K562 (cell line): ENCODE results near the gene LBR. TPM values are rescaled to one million over a fixed set of nuclear protein-coding genes. Genes with fewer than 3 reads are reported as not detected.

Source experiments
- FOXA3 ChIP-seq, 2 experiments: fragments of 450-650 bp in 1 of 2; sonication (generic) in 1 of 2; formaldehyde crosslinking; IDR thresholded peaks in 1 of 2; conservative IDR thresholded peaks in 1 of 2; 2 replicates each; pipeline versions ENCODE4 v1.4.0 to v1.8.0; 2020 to 2022; ENCODE audit warnings: mild to moderate bottlenecking in 2 of 2, missing genetic modification reagents in 1 of 2
- HMGN3 ChIP-seq: IDR thresholded peaks from 2 replicates; pipeline ENCODE4 v1.6.1; 2011; ENCODE audit warnings: borderline replicate concordance, low read depth, mild to moderate bottlenecking, mixed read lengths, low read length; ENCODE audit not compliant: insufficient read length; ENCODE audit errors: extremely low read depth
- HNRNPL ChIP-seq: fragments of 200-400 bp; formaldehyde crosslinking; IDR thresholded peaks from 2 replicates; pipeline ENCODE4 v1.6.1; 2017; ENCODE audit warnings: low read depth, mild to moderate bottlenecking, low read length
- ILF3 ChIP-seq: fragments of 450-650 bp; IDR thresholded peaks from 2 replicates; pipeline ENCODE4 v1.6.1; 2018; ENCODE audit warnings: antibody characterized with exemption, mild to moderate bottlenecking, moderate library complexity, borderline replicate concordance
- KDM2B ChIP-seq: fragments of 250-450 bp; sonication (Bioruptor Pico); IDR thresholded peaks from 2 replicates; pipeline ENCODE4 v1.8.0; 2021; ENCODE audit warnings: mild to moderate bottlenecking, moderate library complexity
- MAX ChIP-seq: sonication (generic); formaldehyde crosslinking; IDR thresholded peaks from 2 replicates; pipeline ENCODE4 v1.9.0; 2022; ENCODE audit warnings: mild to moderate bottlenecking, missing genetic modification reagents
- MAZ ChIP-seq, 2 experiments: fragments of 450-650 bp in 1 of 2; sonication (generic) in 1 of 2; formaldehyde crosslinking; IDR thresholded peaks in 1 of 2; conservative IDR thresholded peaks in 1 of 2; 2 replicates each; pipeline versions ENCODE4 v1.4.0 to v1.5.0; 2020; ENCODE audit warnings: mild to moderate bottlenecking in 1 of 2, missing genetic modification reagents in 1 of 2
- SIN3B ChIP-seq: fragments of 450-650 bp; IDR thresholded peaks from 2 replicates; pipeline ENCODE4 v1.6.1; 2017; ENCODE audit warnings: low read depth, mild to moderate bottlenecking, moderate library complexity
- TAF7 ChIP-seq: fragments of 450-650 bp; IDR thresholded peaks from 2 replicates; pipeline ENCODE4 v1.6.1; 2016; ENCODE audit warnings: missing genetic modification characterization, missing compliant biosample characterization
- TRIM28 ChIP-seq: fragments of 450-650 bp; IDR thresholded peaks from 2 replicates; pipeline ENCODE4 v1.6.1; 2017
- TSHZ1 ChIP-seq: fragments of 250-450 bp; sonication (Bioruptor Pico); IDR thresholded peaks from 2 replicates; pipeline ENCODE4 v1.4.0; 2020; ENCODE audit warnings: mild to moderate bottlenecking, moderate library complexity
- ZNF830 ChIP-seq: fragments of 250-450 bp; sonication (Bioruptor Pico); IDR thresholded peaks from 2 replicates; pipeline ENCODE4 v1.5.0; 2021; ENCODE audit warnings: mild to moderate bottlenecking
- polyA plus RNA-seq, 8 experiments: library from polyadenylated mRNA; depleted of rRNA in 4 of 8; stranded (reverse) in 5 of 8; unstranded in 3 of 8; fragments of >200 nt; fragmentation: Nextera tagmentation in 2 of 8; fragmentation: Illumina TruSeq in 1 of 8; extraction: Ambion mirVana in 2 of 8; extraction: Trizol in 1 of 8; gene quantifications; 2 replicates each; pipeline versions ENCODE4 v1.2.1 to v1.2.3, GENCODE V29; 2011 to 2014; ENCODE audit warnings: inconsistent platforms in 1 of 8, missing spikeins in 1 of 8
- total RNA-seq, 7 experiments: library from RNA; depleted of rRNA in 6 of 7; stranded (reverse); fragments of >200 nt in 6 of 7; fragmentation: Illumina TruSeq in 2 of 7; extraction: Trizol in 2 of 7; gene quantifications; 2 replicates each; pipeline versions ENCODE4 v1.2.1 to v1.2.3, GENCODE V29; 2011 to 2021; ENCODE audit warnings: low replicate concordance in 1 of 7
- TF ChIP-seq, protein P1 (sequence below), 2 experiments: IDR thresholded peaks in 1 of 2; conservative IDR thresholded peaks in 1 of 2; 2 replicates each; pipeline ENCODE4 v1.6.1; 2016; ENCODE audit warnings: low read depth in 2 of 2, mild to moderate bottlenecking in 1 of 2, missing compliant biosample characterization in 1 of 2, missing genetic modification characterization in 1 of 2, moderate library complexity in 1 of 2
- TF ChIP-seq, protein P2 (sequence below): sonication (generic); formaldehyde crosslinking; IDR thresholded peaks from 2 replicates; pipeline ENCODE4 v1.8.0; 2022; ENCODE audit warnings: mild to moderate bottlenecking, missing genetic modification reagents

LBR gene
- total and polyA plus RNA-seq, 9 of the 15 experiments (the other 6 are each of a cell fraction or from before 2014, with no cell fraction given) = 102 to 229 (median 197) TPM

- TF ChIP-seq HNRNPL (no peak; the same call in 1 of the 2 replicates), ZNF830 (0 out of 2 replicates have a peak, but pooled peaks have one; percentile 53), KDM2B (CRISPR knock-in tag) (no peak; the same call in 1 of the 2 replicates), TSHZ1 (CRISPR knock-in tag) (no peak), SIN3B (peak; percentile 56; the same call in 1 of the 2 replicates), TRIM28 (no peak), ILF3 (peak; percentile 77; the same call in 1 of the 2 replicates), FOXA3 (CRISPR knock-in tag; conservative IDR thresholded peaks at IDR 0.05 in 1 of 2, IDR thresholded peaks at IDR 0.05 in 1 of 2) (peak; percentile 25 to 27; a peak in 2 of 4 replicates), TAF7 (tag) (no peak), HMGN3 (no peak), MAZ (CRISPR knock-in tag; conservative IDR thresholded peaks at IDR 0.05 in 1 of 2, IDR thresholded peaks at IDR 0.05 in 1 of 2) (peak in 1 of 2 experiments; percentile 42; a peak in 1 of 4 replicates), MAX (CRISPR knock-in tag) (peak; percentile 3)
- TF ChIP-seq, protein P1, sequence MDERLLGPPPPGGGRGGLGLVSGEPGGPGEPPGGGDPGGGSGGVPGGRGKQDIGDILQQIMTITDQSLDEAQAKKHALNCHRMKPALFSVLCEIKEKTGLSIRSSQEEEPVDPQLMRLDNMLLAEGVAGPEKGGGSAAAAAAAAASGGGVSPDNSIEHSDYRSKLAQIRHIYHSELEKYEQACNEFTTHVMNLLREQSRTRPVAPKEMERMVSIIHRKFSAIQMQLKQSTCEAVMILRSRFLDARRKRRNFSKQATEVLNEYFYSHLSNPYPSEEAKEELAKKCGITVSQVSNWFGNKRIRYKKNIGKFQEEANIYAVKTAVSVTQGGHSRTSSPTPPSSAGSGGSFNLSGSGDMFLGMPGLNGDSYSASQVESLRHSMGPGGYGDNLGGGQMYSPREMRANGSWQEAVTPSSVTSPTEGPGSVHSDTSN (CRISPR knock-in tag; IDR thresholded peaks at IDR 0.05; ENCODE audit: low read depth) = no peak
- TF ChIP-seq, protein P1 (tag; conservative IDR thresholded peaks at IDR 0.05; ENCODE audit: low read depth) = no peak
- TF ChIP-seq, protein P2, sequence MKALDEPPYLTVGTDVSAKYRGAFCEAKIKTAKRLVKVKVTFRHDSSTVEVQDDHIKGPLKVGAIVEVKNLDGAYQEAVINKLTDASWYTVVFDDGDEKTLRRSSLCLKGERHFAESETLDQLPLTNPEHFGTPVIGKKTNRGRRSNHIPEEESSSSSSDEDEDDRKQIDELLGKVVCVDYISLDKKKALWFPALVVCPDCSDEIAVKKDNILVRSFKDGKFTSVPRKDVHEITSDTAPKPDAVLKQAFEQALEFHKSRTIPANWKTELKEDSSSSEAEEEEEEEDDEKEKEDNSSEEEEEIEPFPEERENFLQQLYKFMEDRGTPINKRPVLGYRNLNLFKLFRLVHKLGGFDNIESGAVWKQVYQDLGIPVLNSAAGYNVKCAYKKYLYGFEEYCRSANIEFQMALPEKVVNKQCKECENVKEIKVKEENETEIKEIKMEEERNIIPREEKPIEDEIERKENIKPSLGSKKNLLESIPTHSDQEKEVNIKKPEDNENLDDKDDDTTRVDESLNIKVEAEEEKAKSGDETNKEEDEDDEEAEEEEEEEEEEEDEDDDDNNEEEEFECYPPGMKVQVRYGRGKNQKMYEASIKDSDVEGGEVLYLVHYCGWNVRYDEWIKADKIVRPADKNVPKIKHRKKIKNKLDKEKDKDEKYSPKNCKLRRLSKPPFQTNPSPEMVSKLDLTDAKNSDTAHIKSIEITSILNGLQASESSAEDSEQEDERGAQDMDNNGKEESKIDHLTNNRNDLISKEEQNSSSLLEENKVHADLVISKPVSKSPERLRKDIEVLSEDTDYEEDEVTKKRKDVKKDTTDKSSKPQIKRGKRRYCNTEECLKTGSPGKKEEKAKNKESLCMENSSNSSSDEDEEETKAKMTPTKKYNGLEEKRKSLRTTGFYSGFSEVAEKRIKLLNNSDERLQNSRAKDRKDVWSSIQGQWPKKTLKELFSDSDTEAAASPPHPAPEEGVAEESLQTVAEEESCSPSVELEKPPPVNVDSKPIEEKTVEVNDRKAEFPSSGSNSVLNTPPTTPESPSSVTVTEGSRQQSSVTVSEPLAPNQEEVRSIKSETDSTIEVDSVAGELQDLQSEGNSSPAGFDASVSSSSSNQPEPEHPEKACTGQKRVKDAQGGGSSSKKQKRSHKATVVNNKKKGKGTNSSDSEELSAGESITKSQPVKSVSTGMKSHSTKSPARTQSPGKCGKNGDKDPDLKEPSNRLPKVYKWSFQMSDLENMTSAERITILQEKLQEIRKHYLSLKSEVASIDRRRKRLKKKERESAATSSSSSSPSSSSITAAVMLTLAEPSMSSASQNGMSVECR = no peak; the same call in 1 of the 2 replicates
Observed at GRCh38 chr1:225427235-225428067, at the start of gene LBR (continued).
